WTC11 (cell line): ENCODE data around the gene CFAP58.

ENCODE experiments used
- ATF3 ChIP-seq: sonication (generic); formaldehyde crosslinking; conservative IDR thresholded peaks from 2 replicates; pipeline ENCODE4 v1.8.1; 2022; ENCODE audit warnings: mild to moderate bottlenecking, missing genetic modification reagents
- CTCF ChIP-seq: fragments of 200-600 bp; IDR thresholded peaks from 2 replicates; pipeline ENCODE4 v1.8.0; 2022; ENCODE audit warnings: antibody characterized with exemption
- ESRRA ChIP-seq: sonication (generic); formaldehyde crosslinking; IDR thresholded peaks from 2 replicates; pipeline ENCODE4 v1.8.1; 2022; ENCODE audit warnings: mild to moderate bottlenecking, missing genetic modification reagents, borderline replicate concordance
- USF1 ChIP-seq: sonication (generic); formaldehyde crosslinking; IDR thresholded peaks from 2 replicates; pipeline ENCODE4 v1.8.0; 2022; ENCODE audit warnings: mild to moderate bottlenecking, missing genetic modification reagents
- ZNF317 ChIP-seq: sonication (generic); formaldehyde crosslinking; IDR thresholded peaks from 2 replicates; pipeline ENCODE4 v1.8.1; 2023; ENCODE audit warnings: low read depth, mild to moderate bottlenecking, moderate library complexity, missing genetic modification reagents, borderline replicate concordance

GRCh38 chr10:104326991-104327610 lies 26.5 kb upstream of the CFAP58 start:
- TF ChIP-seq ZNF317 (CRISPR knock-in tag) (no peak), CTCF (no peak), ESRRA (CRISPR knock-in tag) (no peak), USF1 (no peak), ATF3 (CRISPR knock-in tag) (no peak)
